ENCODE results near the gene RNF10.

The RNF10 gene

DNA sequence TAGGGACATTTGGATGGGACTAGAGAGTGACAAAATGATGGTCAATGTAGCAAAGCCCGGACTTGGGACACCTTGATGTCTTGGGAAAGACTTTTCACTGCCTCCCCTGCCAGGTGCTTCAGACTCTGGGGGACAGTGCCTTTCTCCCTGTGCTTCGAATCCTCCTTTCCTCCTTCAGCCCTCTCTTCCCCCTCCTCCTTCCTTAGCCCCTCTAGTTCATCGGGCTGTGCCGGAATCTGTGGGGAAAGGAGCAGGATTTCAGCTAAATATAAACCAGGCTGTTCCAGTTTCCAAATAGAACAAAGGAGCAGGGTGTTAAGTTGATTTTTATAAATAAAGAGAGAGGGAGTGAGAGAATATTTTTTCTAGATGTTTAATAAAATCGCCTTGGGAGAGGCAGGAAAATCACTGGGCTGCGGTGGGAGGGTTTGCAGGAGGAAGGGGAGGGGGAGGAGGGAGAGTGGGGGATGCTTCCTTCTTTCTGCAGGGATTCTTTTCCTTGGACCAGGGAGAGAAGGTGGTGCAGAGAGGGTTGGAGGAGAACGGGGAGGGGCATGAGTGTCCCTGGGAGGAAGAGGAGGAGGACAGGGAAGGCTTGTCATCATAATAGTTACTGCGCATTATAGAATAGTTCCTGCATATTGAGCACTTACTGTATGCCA lies 84.9 kb downstream of the RNF10 start:
- no peak for DNase-seq

DNA sequence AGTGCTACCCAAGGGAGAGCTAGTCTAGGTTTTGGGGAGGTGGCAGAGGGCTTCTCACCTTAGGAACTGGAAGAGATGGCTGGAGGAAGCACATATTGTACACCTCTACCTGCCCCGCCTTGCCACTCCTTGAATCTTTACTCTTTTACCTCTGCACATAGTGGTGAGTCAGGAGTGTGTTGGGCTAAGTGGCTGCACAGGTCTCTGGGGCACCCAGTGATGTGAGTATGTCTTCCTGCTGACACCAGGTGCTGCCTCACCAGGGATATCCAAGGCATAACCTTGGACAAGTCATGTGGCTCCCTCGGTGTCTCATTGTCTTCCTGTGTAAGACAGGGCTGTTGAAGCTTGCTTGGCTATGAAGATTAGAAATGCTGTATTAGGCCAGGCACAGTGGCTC lies 86.5 kb downstream of the RNF10 start:
- DNase-seq: no peak

DNA sequence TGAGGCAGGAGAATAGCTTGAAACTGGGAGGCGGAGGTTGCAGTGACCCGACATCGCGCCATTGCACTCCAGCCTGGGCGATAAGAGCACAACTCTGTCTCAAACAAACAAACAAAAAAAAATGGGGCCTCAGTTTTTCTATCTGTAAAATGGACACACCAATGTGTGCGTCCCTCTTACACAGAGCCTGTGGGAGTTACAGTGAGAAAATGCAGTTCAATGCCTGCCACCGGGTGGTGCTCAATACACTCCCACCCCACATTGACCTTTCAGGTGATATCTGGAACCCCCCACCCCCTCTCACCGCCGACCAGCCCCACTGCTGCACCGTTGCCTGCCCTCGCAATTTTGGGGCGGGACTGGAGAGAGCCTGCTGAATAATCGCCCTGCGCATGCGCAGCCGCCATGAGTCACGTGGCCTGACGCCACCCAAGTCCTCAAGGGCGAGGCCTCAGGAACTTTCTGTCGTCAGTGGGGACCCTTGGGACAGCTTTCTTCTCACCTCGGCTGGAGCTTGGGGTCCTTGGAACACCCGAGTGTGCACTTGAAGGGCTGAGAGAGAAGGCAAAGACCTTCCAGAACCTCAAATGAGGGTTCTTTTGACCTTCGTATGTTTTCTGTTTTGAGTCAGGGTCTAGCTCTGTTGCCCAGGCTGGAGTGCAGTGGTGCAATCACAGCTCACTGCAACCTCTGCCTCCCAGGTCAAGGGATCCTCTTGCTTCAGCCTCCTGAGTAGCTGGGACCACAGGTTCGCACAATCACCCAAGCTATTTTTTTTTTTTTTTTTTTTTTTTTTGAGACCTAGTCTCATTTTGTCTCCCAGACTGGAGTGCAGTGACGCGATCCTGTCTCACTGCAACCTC lies 91.6 kb downstream of the RNF10 start:
- no peak for DNase-seq
